Hippocampal formation (tissue), 2 donors: ENCODE data around the gene SFT2D1.
"Not testable (repeated sequence)": the region's sequence is repeated elsewhere in the genome, so short reads cannot be mapped to it uniquely, and the experiment has no call there.

ENCODE experiments used
- DNase-seq, 2 donors: peaks; one replicate each; lab custom pipeline; 2025; lab: John Stamatoyannopoulos, UW

SFT2D1 gene

GRCh38 chr6:166342349-166343149, at the start of gene SFT2D1:
Gene SFT2D1, minus strand, starts transcription at chr6:166342545. Its CDS starts 64 bp downstream, at chr6:166342481.
- DNase-seq = peak; percentile 32 to 72

GRCh38 chr6:166389119-166389518, 46.8 kb upstream of the SFT2D1 start:
- no peak for DNase-seq

- DNase-seq = no peak
Measured at GRCh38 chr6:166388290-166389004, 46.1 kb upstream of the SFT2D1 start.

- no peak for DNase-seq
Measured at GRCh38 chr6:166387642-166388289, 45.4 kb upstream of the SFT2D1 start.

- DNase-seq = not testable (repeated sequence)
Measured at GRCh38 chr6:166387098-166387497, 44.8 kb upstream of the SFT2D1 start.

GRCh38 chr6:166386111-166386510, 43.8 kb upstream of the SFT2D1 start:
- no peak for DNase-seq

GRCh38 chr6:166383802-166384363, 41.5 kb upstream of the SFT2D1 start:
- not testable (repeated sequence) for DNase-seq

- peak; percentile 86 to 94 for DNase-seq
Measured at GRCh38 chr6:166382933-166383801, 40.8 kb upstream of the SFT2D1 start, which contains the start of gene MPC1. Gene MPC1, minus strand, starts transcription at chr6:166382940. Its CDS starts 64 bp downstream, at chr6:166382876.

- peak in 1 of 2 donors; percentile 47 for DNase-seq
Measured at GRCh38 chr6:166382500-166382932, 40.2 kb upstream of the SFT2D1 start.

GRCh38 chr6:166381733-166382499, 39.6 kb upstream of the SFT2D1 start:
- DNase-seq = peak in 1 of 2 donors; percentile 30

GRCh38 chr6:166381381-166381732, 39.0 kb upstream of the SFT2D1 start:
- DNase-seq = no peak

- DNase-seq = no peak
Measured at GRCh38 chr6:166379800-166380199, 37.5 kb upstream of the SFT2D1 start.

GRCh38 chr6:166379103-166379586, 36.8 kb upstream of the SFT2D1 start:
- DNase-seq = no peak

- DNase-seq = no peak
Measured at GRCh38 chr6:166377721-166378120, 35.4 kb upstream of the SFT2D1 start.

GRCh38 chr6:166375013-166375412, 32.7 kb upstream of the SFT2D1 start:
- DNase-seq = no peak

- no peak for DNase-seq
Measured at GRCh38 chr6:166370489-166370888, 28.1 kb upstream of the SFT2D1 start.

GRCh38 chr6:166369782-166370181, 27.4 kb upstream of the SFT2D1 start:
- DNase-seq = no peak

GRCh38 chr6:166366921-166367320, 24.6 kb upstream of the SFT2D1 start:
- no peak for DNase-seq

GRCh38 chr6:166365806-166366205, 23.5 kb upstream of the SFT2D1 start:
- DNase-seq = no peak

GRCh38 chr6:166365221-166365620, 22.9 kb upstream of the SFT2D1 start:
- DNase-seq = peak in 1 of 2 donors; percentile 49
